ENCODE results near the gene PLD6.

DNA sequence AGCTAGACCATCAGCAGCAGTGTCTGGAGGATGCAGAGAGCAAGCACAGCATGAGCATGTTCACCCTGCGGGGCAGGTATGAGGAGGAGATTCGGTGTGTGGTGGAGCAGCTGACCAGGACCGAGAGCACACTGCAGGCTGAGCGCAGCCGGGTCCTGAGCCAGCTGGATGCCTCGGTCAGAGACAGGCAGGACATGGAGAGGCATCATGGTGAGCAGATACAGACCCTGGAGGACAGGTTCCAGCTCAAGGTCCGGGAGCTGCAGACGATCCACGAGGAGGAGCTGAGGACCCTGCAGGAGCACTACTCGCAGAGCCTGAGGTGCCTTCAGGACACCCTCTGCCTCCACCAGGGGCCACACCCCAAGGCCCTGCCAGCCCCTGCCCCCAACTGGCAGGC lies 38.8 kb downstream of the PLD6 start:
- TF ChIP-seq, protein P1, sequence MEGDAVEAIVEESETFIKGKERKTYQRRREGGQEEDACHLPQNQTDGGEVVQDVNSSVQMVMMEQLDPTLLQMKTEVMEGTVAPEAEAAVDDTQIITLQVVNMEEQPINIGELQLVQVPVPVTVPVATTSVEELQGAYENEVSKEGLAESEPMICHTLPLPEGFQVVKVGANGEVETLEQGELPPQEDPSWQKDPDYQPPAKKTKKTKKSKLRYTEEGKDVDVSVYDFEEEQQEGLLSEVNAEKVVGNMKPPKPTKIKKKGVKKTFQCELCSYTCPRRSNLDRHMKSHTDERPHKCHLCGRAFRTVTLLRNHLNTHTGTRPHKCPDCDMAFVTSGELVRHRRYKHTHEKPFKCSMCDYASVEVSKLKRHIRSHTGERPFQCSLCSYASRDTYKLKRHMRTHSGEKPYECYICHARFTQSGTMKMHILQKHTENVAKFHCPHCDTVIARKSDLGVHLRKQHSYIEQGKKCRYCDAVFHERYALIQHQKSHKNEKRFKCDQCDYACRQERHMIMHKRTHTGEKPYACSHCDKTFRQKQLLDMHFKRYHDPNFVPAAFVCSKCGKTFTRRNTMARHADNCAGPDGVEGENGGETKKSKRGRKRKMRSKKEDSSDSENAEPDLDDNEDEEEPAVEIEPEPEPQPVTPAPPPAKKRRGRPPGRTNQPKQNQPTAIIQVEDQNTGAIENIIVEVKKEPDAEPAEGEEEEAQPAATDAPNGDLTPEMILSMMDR (IDR thresholded peaks at IDR 0.05): no peak
- TF ChIP-seq POLR2A (IDR thresholded peaks at IDR 0.05): no peak

All from Peyer's patch (tissue), 4 donors.